Measurements from ENCODE around the gene COMTD1.

Gene COMTD1

DNA sequence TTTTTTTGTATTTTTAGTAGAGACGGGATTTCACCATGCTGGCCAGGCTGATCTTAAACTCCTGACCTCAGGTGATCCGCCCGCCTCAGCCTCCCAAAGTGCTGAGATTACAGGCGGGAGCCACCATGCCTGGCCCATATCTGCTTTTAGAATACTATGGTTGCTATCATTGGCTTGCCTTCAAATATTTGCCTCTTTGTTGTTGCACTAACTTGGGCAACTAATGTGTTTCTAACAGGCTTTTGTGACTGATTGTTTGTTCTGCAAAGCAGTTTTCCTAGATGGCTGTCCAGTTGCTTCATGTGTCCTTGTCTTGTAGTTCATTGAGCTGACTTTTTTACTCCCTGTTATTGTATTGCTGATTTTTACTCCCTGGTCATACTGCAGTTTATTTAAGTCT lies 15.5 kb downstream of the COMTD1 start:
- DNase-seq = no peak

DNA sequence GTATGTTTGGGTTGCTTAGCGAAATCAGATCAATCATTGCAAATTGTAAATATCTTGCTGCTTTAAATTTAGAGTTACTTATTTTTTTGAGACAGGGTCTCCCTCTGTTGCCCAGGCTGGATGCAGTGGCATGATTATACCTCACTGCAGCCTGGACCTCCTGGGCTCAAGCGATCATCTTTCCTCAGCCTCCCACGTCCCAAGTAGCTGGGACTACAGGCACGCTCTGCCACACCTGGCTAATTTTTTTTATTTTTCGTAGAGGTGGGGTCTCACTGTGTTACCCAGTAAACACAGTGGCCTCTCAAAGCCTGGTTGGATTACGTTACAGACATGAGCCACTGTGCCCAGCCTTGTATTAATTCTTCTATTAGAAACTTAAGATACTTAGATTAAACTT lies 23.4 kb downstream of the COMTD1 start:
- H3K4me3 ChIP-seq (ENCODE audit: low read depth, low read length) = peak overlapping the region; percentile 88
- no peaks in the 10 kb centered on the region for H3K4me1 ChIP-seq
- DNase-seq = no peak
- peaks cover 66% of the 10 kb centered on the region for H3K36me3 ChIP-seq
- H3K9me3 ChIP-seq = no peaks in the 10 kb centered on the region
- no peaks in the 10 kb centered on the region for H3K27me3 ChIP-seq
- TF ChIP-seq, protein P1, sequence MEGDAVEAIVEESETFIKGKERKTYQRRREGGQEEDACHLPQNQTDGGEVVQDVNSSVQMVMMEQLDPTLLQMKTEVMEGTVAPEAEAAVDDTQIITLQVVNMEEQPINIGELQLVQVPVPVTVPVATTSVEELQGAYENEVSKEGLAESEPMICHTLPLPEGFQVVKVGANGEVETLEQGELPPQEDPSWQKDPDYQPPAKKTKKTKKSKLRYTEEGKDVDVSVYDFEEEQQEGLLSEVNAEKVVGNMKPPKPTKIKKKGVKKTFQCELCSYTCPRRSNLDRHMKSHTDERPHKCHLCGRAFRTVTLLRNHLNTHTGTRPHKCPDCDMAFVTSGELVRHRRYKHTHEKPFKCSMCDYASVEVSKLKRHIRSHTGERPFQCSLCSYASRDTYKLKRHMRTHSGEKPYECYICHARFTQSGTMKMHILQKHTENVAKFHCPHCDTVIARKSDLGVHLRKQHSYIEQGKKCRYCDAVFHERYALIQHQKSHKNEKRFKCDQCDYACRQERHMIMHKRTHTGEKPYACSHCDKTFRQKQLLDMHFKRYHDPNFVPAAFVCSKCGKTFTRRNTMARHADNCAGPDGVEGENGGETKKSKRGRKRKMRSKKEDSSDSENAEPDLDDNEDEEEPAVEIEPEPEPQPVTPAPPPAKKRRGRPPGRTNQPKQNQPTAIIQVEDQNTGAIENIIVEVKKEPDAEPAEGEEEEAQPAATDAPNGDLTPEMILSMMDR (IDR thresholded peaks at IDR 0.05; ENCODE audit: low read depth, low read length) = no peak

More for the DNA sequence above, 15.5 kb downstream of the COMTD1 start:
- TF ChIP-seq, protein P1 (IDR thresholded peaks at IDR 0.05; ENCODE audit: low read depth, low read length) = no peak
- H3K27me3 ChIP-seq = no peaks in the 10 kb centered on the region
- H3K4me3 ChIP-seq (ENCODE audit: low read depth, low read length) = no peak overlapping the region
- H3K4me1 ChIP-seq = no peaks in the 10 kb centered on the region
- peaks cover 96% of the 10 kb centered on the region for H3K36me3 ChIP-seq
- H3K9me3 ChIP-seq = no peaks in the 10 kb centered on the region

DNA sequence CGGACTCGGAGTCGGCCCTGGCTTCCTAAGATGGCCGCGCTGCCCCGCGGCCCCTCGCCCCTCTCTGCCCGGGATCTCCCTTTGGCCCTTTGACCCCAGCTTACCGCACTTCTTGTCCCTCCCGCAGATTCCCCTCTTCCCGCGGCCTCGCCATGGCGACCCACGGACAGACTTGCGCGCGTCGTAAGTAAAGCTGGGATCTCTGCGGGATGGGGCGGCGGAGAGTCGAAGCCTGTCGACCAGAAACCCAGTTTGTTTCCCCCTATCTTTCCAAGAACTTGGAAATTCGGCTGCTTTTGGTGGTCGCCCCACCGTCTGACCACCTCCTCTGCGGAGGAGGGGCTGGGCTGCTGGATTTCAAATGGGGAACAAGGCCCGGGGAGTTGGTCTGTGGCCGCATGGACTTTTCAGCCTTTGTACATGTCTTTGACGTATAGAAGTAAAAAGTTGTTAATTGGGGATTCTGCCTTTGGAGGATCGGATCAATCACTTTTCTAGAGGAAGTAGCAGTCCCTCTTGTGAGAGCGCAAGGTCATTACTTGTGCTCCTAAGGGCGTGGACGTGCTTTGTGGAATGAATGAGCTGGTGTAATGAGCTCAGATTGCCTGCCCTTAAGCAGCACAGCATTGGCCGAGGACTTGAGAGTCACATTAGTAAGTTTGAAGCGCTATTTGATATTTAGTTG lies 24.6 kb downstream of the COMTD1 start:
- Histone ChIP-seq H3K9me3 (no peaks in the 10 kb centered on the region), H3K4me3 (ENCODE audit: low read depth, low read length) (peak overlapping the region; percentile 88), H3K27me3 (no peaks in the 10 kb centered on the region), H3K4me1 (no peaks in the 10 kb centered on the region), H3K36me3 (peaks cover 54% of the 10 kb centered on the region)
- peak; percentile 22 for DNase-seq
- TF ChIP-seq, protein P1 (IDR thresholded peaks at IDR 0.05; ENCODE audit: low read depth, low read length) = no peak

DNA sequence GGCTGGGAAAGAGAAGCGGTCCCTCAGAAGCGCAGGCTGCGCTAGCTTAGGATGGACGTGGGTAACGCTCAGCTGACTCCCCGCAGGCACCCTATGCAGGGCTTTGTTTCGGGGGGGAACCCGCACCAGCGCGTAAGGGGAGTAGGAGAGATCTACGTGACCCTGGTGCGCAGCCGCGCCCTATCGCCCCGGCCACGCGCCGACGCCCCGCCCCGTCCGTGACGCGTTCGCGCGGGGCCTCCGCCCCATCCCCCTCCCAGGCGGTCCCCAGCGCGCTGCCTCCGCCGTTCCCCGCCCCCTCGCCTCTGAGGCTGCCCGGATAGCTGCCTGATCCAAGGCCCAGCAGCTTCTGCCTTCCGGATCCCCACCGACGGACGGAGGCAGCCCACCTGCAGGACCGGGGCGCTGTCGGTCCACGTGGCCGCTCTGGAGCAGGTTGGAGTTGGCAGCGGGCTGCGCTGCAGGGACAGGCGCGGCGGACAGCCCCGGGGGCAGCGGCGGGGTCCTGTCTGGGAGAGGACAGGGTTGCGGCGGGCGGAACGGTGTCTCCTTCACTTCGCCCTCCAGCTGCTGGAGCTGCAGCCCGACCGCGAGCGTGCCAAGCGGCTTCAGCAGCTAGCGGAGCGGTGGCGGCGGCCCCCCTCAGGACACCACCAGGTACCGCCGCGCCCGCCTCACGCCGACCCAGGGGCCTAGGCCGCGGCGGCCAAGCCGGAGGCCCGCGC lies 25.3 kb downstream of the COMTD1 start, which contains the start of gene VDAC2:
VDAC2 (plus strand) TSS at position 515 of the 725 bp plus-strand sequence. CDS start 363 bp downstream, outside the sequence.
- H3K27me3 ChIP-seq = no peaks in the 10 kb centered on the region
- peak; percentile 93 for DNase-seq
- H3K9me3 ChIP-seq = no peaks in the 10 kb centered on the region
- TF ChIP-seq, protein P1 (IDR thresholded peaks at IDR 0.05; ENCODE audit: low read depth, low read length) = no peak
- H3K36me3 ChIP-seq = peaks cover 47% of the 10 kb centered on the region
- H3K4me1 ChIP-seq = no peaks in the 10 kb centered on the region
- peak within 1 kb of the TSS; percentile 88 for H3K4me3 ChIP-seq (ENCODE audit: low read depth, low read length)

DNA sequence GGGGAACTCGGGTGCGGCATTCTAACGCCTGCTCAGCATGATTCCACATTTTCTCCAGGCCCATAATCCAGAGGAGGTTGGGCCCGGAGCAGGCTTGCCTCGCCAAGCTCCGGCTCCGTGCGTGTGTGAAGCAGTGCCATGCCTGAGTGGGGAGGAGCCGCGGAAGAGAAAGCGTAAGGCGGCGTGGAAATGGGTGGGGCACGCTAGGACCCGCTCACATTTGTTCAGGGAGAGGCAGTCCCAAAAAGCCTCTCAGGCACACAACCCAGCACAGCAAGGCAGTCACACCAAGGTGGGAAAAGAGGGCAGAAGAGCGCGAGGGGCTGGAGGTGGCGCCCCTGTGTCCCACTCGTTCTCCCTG lies 25.9 kb downstream of the COMTD1 start:
- H3K27me3 ChIP-seq = no peaks in the 10 kb centered on the region
- H3K36me3 ChIP-seq = peaks cover 43% of the 10 kb centered on the region
- H3K4me3 ChIP-seq (ENCODE audit: low read depth, low read length) = peak overlapping the region; percentile 88
- TF ChIP-seq, protein P1 (IDR thresholded peaks at IDR 0.05; ENCODE audit: low read depth, low read length) = no peak
- H3K4me1 ChIP-seq = no peaks in the 10 kb centered on the region
- no peaks in the 10 kb centered on the region for H3K9me3 ChIP-seq
- DNase-seq = peak; percentile 59

All from BE2C (cell line).